OCI-LY1 (cell line): ENCODE results near the gene PARD3.

Source experiments
- H2AFZ ChIP-seq: fragments of 200-600 bp; sonication (generic), shearing (Covaris generic); 2 replicates; pipeline ENCODE4 v1.6.0; 2014; ENCODE audit warnings: antibody characterized with exemption, mild to moderate bottlenecking, low read length
- H3F3A ChIP-seq: fragments of 200-600 bp; sonication (generic), shearing (Covaris generic); 2 replicates; pipeline ENCODE4 v1.6.0; 2014; ENCODE audit warnings: mild to moderate bottlenecking, antibody characterized with exemption, low read length, moderate library complexity; ENCODE audit not compliant: insufficient read depth
- H3K27ac ChIP-seq: fragments of 200-600 bp; sonication (generic); 2 replicates; pipeline ENCODE4 v1.5.1; 2014; ENCODE audit warnings: low read length, mixed run types, mild to moderate bottlenecking, low read depth; ENCODE audit not compliant: poor library complexity, severe bottlenecking
- H3K27me3 ChIP-seq: fragments of 200-600 bp; sonication (generic); 2 replicates; pipeline ENCODE4 v1.6.0; 2014; ENCODE audit warnings: antibody characterized with exemption, mild to moderate bottlenecking, low read length, moderate library complexity; ENCODE audit not compliant: insufficient read depth
- H3K36me3 ChIP-seq: fragments of 200-600 bp; sonication (generic); 2 replicates; pipeline ENCODE4 v1.6.1; 2014; ENCODE audit warnings: mild to moderate bottlenecking, antibody characterized with exemption, low read length, moderate library complexity, mixed read lengths; ENCODE audit not compliant: insufficient read depth
- H3K4me1 ChIP-seq: fragments of 200-600 bp; sonication (generic); 2 replicates; pipeline ENCODE4 v1.5.1; 2014; ENCODE audit warnings: mild to moderate bottlenecking, low read length, moderate library complexity; ENCODE audit not compliant: insufficient read depth, severe bottlenecking
- H3K4me2 ChIP-seq: fragments of 200-600 bp; sonication (generic), shearing (Covaris generic); 2 replicates; pipeline ENCODE4 v1.6.1; 2014; ENCODE audit warnings: low read length
- H3K4me3 ChIP-seq: fragments of 200-600 bp; sonication (generic); 2 replicates; pipeline ENCODE4 v1.5.1; 2014; ENCODE audit warnings: low read length, low read depth, mild to moderate bottlenecking, mixed read lengths; ENCODE audit not compliant: poor library complexity, severe bottlenecking
- H3K79me2 ChIP-seq: fragments of 200-600 bp; shearing (Covaris generic); 2 replicates; pipeline ENCODE4 v1.6.1; 2016; ENCODE audit warnings: mixed run types, low read length, mixed read lengths; ENCODE audit not compliant: insufficient read depth
- H3K9ac ChIP-seq: fragments of 200-600 bp; sonication (generic), shearing (Covaris generic); 2 replicates; pipeline ENCODE4 v1.6.1; 2014; ENCODE audit warnings: mild to moderate bottlenecking, low read length, mixed read lengths
- H3K9me2 ChIP-seq: fragments of 200-600 bp; sonication (generic), shearing (Covaris generic); 2 replicates; pipeline ENCODE4 v1.6.1; 2014; ENCODE audit warnings: low read depth, mild to moderate bottlenecking, low read length, mixed read lengths
- H3K9me3 ChIP-seq: fragments of 200-600 bp; shearing (Covaris generic); 2 replicates; pipeline ENCODE4 v1.6.1; 2014; ENCODE audit warnings: low read length, mixed read lengths
- H4K20me1 ChIP-seq: fragments of 200-600 bp; sonication (generic), shearing (Covaris generic); 2 replicates; pipeline ENCODE4 v1.6.0; 2016; ENCODE audit warnings: mild to moderate bottlenecking, low read length; ENCODE audit not compliant: insufficient read depth
- CTCF ChIP-seq: fragments of 200-600 bp; sonication (generic), shearing (Covaris generic); IDR thresholded peaks from 2 replicates; pipeline ENCODE4 v1.5.1; 2017; ENCODE audit warnings: mild to moderate bottlenecking, antibody characterized with exemption, low read length, moderate library complexity, mixed read lengths
- EZH2 ChIP-seq: fragments of 200-600 bp; sonication (generic), shearing (Covaris generic); IDR thresholded peaks from 2 replicates; pipeline ENCODE4 v1.8.0; 2017; ENCODE audit warnings: borderline replicate concordance, mixed run types, mild to moderate bottlenecking, antibody characterized with exemption, low read length, moderate library complexity, mixed read lengths

Gene PARD3

GRCh38 chr10:34125702-34126101 lies 689.4 kb downstream of the PARD3 start:
- Histone ChIP-seq H2AFZ (no peak overlapping the region), H3F3A (no peaks in the 10 kb centered on the region), H3K9ac (no peak overlapping the region), H3K79me2 (no peaks in the 10 kb centered on the region), H3K4me1 (no peaks in the 10 kb centered on the region), H4K20me1 (no peaks in the 10 kb centered on the region), H3K9me2 (no peaks in the 10 kb centered on the region), H3K9me3 (no peaks in the 10 kb centered on the region), H3K4me3 (no peak overlapping the region), H3K27me3 (no peaks in the 10 kb centered on the region), H3K36me3 (no peaks in the 10 kb centered on the region), H3K27ac (no peak overlapping the region), H3K4me2 (no peak overlapping the region)
- TF ChIP-seq CTCF: no peak
- no peak for TF ChIP-seq EZH2

GRCh38 chr10:34124522-34125035 lies 690.5 kb downstream of the PARD3 start:
- H3K27ac ChIP-seq: no peak overlapping the region
- H3K4me2 ChIP-seq: no peak overlapping the region
- no peak for TF ChIP-seq CTCF
- TF ChIP-seq EZH2: no peak
- no peaks in the 10 kb centered on the region for H3K36me3 ChIP-seq
- H3K4me3 ChIP-seq: no peak overlapping the region
- no peaks in the 10 kb centered on the region for H3K9me2 ChIP-seq
- no peaks in the 10 kb centered on the region for H3K4me1 ChIP-seq
- no peaks in the 10 kb centered on the region for H4K20me1 ChIP-seq
- H3K27me3 ChIP-seq: no peaks in the 10 kb centered on the region
- H3K9me3 ChIP-seq: no peaks in the 10 kb centered on the region
- no peaks in the 10 kb centered on the region for H3F3A ChIP-seq
- no peak overlapping the region for H3K9ac ChIP-seq
- H3K79me2 ChIP-seq: no peaks in the 10 kb centered on the region
- H2AFZ ChIP-seq: no peak overlapping the region

- Histone ChIP-seq H3K9me2 (no peaks in the 10 kb centered on the region), H3K4me2 (no peak overlapping the region), H4K20me1 (no peaks in the 10 kb centered on the region), H3K4me1 (no peaks in the 10 kb centered on the region), H3K27ac (no peak overlapping the region), H3K9ac (no peak overlapping the region), H3K27me3 (no peaks in the 10 kb centered on the region), H3K36me3 (no peaks in the 10 kb centered on the region), H2AFZ (no peak overlapping the region), H3K79me2 (no peaks in the 10 kb centered on the region), H3K4me3 (no peak overlapping the region), H3F3A (no peaks in the 10 kb centered on the region), H3K9me3 (no peaks in the 10 kb centered on the region)
- TF ChIP-seq CTCF (no peak), EZH2 (no peak)
These were observed 693.1 kb downstream of the PARD3 start for GRCh38 chr10:34121781-34122622.
